Measurements from ENCODE around the gene ECT2L. TPM values are rescaled to one million over a fixed set of nuclear protein-coding genes. Genes with fewer than 3 reads are reported as not detected.

Gene ECT2L
- total RNA-seq, 1 experiment from 2014 or later: not detected

- TF ChIP-seq CTCF (conservative IDR thresholded peaks at IDR 0.05): no peak
- Histone ChIP-seq H2BK12ac (ENCODE audit: insufficient read length, low read depth, low read length) (no peak overlapping the region), H2BK5ac (ENCODE audit: insufficient read length, low read length) (no peak overlapping the region), H3K23me2 (ENCODE audit: insufficient read length, low read depth, low read length, poor library complexity, severe bottlenecking) (no peaks in the 10 kb centered on the region), H4K91ac (ENCODE audit: insufficient read length, low read depth, low read length) (no peak overlapping the region), H2BK20ac (ENCODE audit: low read depth, low read length, poor library complexity, severe bottlenecking) (no peak overlapping the region), H3K14ac (ENCODE audit: insufficient read depth, low read length) (no peak overlapping the region), H3K27ac (ENCODE audit: insufficient read length, low read depth, low read length) (no peak overlapping the region), H3K4me1 (ENCODE audit: insufficient read depth, low read length) (no peaks in the 10 kb centered on the region), H4K20me1 (ENCODE audit: control insufficient read depth, insufficient read depth, insufficient read length) (no peaks in the 10 kb centered on the region), H3K9me3 (ENCODE audit: control insufficient read depth, low read depth, low read length) (no peaks in the 10 kb centered on the region), H3K4me2 (ENCODE audit: insufficient read depth, insufficient read length, low read length) (no peak overlapping the region), H3K79me1 (ENCODE audit: insufficient read depth, low read depth, low read length, poor library complexity, severe bottlenecking) (no peaks in the 10 kb centered on the region), H3K27me3 (ENCODE audit: insufficient read depth, low read length) (no peaks in the 10 kb centered on the region), H3K18ac (ENCODE audit: insufficient read length, low read depth, low read length) (no peak overlapping the region), H3K23ac (ENCODE audit: insufficient read length, low read depth, low read length) (no peak overlapping the region), H3T11ph (ENCODE audit: low read length) (no peak overlapping the region), H3K56ac (ENCODE audit: insufficient read length, low read depth, low read length) (no peak overlapping the region), H2BK15ac (ENCODE audit: low read depth, low read length) (no peak overlapping the region), H3K79me2 (ENCODE audit: insufficient read depth, low read length) (no peaks in the 10 kb centered on the region), H3K4ac (ENCODE audit: low read depth, low read length) (no peak overlapping the region), H2AK5ac (ENCODE audit: insufficient read length, low read length) (no peak overlapping the region), H4K8ac (replicated peaks; ENCODE audit: insufficient read length, low read depth, low read length) (no peak overlapping the region), H3K9ac (ENCODE audit: extremely low read depth, insufficient read length, low read length) (no peak overlapping the region), H4K5ac (ENCODE audit: insufficient read length, low read depth, low read length) (no peak overlapping the region), H2BK120ac (ENCODE audit: low read depth, low read length, poor library complexity, severe bottlenecking) (no peak overlapping the region), H2AFZ (ENCODE audit: low read length) (no peak overlapping the region)
- peaks cover 0 to 2% of the 10 kb centered on the region in 2 experiments; a peak in 2 of 4 replicates for H3K4me1 Mint-ChIP-seq
- DNase-seq: no peak
- H3K27ac Mint-ChIP-seq: no peak overlapping the region
- H3K9me3 Mint-ChIP-seq: no peaks in the 10 kb centered on the region
- no peaks in the 10 kb centered on the region for H3K36me3 Mint-ChIP-seq (ENCODE audit: insufficient read depth in 1 of 3, low read depth in 3 of 3)
- no peak overlapping the region for H3K4me3 Mint-ChIP-seq
- WGBS (ENCODE audit: extremely low coverage, insufficient read length, low lambda C conversion rate): no CpG with 5 or more reads among the region's 4 CpGs
- H3K27me3 Mint-ChIP-seq (ENCODE audit: low read depth): no peaks in the 10 kb centered on the region
These were observed 38.1 kb downstream of the ECT2L start for GRCh38 chr6:138833816-138834539.
